GM19452 (cell line): Measurements from ENCODE around the gene ERLEC1.
"Not testable (repeated sequence)": the region's sequence is repeated elsewhere in the genome, so short reads cannot be mapped to it uniquely, and the experiment has no call there.

Source experiments
- ATAC-seq: cut with Tn5 transposase; IDR thresholded peaks from one replicate; pipeline ENCODE4 v1.9.1; 2021; ENCODE audit not compliant: unreplicated experiment

The ERLEC1 gene, protein sequence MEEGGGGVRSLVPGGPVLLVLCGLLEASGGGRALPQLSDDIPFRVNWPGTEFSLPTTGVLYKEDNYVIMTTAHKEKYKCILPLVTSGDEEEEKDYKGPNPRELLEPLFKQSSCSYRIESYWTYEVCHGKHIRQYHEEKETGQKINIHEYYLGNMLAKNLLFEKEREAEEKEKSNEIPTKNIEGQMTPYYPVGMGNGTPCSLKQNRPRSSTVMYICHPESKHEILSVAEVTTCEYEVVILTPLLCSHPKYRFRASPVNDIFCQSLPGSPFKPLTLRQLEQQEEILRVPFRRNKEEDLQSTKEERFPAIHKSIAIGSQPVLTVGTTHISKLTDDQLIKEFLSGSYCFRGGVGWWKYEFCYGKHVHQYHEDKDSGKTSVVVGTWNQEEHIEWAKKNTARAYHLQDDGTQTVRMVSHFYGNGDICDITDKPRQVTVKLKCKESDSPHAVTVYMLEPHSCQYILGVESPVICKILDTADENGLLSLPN

GRCh38 chr2:53786705-53787613, at the start of gene ERLEC1, which contains the start of gene ASB3:
Gene ERLEC1 (plus strand): TSS chr2:53787044. CDS start chr2:53787211, 167 bp downstream.
Gene ASB3 (minus strand): TSS chr2:53786953. CDS start chr2:53765572, 21,381 bp downstream.
- peak; percentile 95 for ATAC-seq

- no peak for ATAC-seq
Observed at GRCh38 chr2:53737091-53737490, 49.8 kb upstream of the ERLEC1 start.

- no peak for ATAC-seq
Observed at GRCh38 chr2:53739032-53739431, 47.8 kb upstream of the ERLEC1 start.

GRCh38 chr2:53740170-53740569, 46.7 kb upstream of the ERLEC1 start:
- ATAC-seq: no peak

DNA sequence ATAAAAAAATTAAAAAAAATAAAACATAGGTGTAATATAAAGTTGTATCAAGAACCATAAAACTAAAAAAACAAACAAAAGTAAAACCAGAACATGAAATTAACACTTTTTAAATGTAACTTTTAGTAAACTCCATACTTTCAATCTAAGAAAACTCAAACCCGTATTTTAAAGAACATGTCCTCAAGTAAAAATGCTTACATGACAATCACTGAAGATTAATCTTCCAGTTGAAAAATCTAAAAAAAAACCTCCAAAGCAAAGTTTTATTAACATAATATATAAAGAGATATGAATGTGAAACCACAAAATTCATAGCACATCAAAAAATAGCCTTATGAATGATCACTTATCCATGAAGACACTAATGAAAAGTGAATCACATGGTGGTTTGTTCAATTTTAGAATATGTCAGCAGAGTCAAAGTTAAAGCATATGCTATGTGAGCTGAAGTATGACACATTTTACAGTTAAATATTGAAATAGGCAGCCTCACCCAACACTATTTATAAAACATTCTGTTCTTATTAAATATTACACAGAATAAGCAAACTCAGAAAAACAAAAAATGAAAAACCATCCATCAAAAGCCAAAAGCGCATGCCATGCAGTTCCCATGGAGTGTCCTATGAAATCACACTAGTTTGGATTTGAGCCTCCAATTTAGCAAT, 42.3 kb upstream of the ERLEC1 start:
- ATAC-seq: no peak

GRCh38 chr2:53750041-53750768, 36.6 kb upstream of the ERLEC1 start:
- ATAC-seq: no peak

DNA sequence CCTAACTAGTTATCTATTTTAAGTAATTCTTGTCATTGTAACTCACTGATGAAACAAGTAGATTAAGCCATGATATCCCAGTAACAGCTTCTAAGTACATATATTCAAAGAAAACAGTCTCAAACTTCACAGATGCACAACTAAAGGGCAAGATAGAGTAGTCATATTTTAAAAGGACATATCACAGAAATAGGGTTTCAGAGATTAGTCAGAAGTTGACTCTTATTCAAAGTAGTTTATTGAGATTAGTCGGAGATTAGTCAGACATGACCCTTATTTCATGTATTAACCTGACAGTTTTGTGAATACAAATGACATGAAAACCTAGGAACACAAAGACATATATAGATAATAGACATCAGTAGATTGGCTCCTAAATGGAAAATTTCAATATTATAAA, 35.1 kb upstream of the ERLEC1 start:
- peak; percentile 87 for ATAC-seq

DNA sequence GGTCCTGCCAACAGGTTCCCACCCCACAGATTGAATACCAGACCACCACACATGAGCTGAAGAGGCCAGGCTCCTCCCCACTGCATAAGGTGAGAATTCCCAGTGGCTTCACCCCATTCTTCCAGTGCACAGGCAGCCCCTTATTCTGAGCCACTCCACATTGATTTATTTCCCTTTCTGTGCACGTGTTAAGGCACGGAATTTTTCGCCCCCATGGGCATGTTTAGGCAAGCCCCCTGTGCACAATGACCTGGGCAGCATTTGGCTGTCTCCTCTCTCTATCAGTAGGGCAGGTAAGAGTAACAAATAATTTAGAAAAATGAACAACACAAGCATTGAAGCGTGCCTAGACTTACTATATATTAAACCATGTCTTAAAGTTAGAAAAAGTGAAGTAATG, 34.5 kb upstream of the ERLEC1 start:
- ATAC-seq: no peak

GRCh38 chr2:53753041-53753440, 33.8 kb upstream of the ERLEC1 start:
- ATAC-seq: no peak

DNA sequence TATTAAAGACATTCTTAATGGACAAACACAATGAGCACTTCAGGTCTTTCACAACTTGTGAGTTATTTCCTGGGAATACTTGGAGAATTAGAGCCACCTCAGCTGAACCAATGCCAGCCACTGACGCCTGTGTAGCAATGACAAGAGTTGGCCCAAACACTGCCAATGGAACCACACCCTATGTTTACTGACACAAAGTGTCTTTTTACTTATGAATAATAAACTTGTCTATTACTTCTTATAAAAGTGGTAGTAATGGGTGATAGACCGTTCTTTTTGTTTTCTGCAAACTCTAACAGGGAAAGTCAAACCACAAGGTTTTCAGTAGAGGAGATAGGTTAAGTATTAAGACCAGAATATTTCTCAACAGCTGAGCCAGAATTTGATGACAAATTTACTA, 31.7 kb upstream of the ERLEC1 start:
- peak; percentile 50 for ATAC-seq

- ATAC-seq: no peak
Observed at GRCh38 chr2:53756644-53757043, 30.2 kb upstream of the ERLEC1 start.

DNA sequence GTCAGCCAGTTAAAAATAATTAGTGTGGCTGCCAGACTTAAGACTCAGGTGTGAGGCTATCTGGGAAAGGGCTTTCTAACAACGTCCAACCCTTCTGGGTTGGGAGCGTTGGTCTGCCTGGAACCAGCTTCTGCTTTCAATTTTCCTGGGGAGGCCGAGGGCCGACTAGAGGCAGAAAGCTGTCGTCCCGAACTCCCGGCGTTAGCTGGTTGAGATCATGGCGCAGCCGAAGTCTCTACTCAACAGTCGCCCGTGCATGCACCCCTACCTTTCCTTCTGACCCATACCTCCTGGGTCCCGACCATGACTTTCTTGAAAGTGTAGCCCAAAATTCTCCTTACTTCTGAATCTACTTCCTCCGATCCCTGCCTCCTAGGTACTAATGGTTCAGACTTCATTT, 29.6 kb upstream of the ERLEC1 start:
- not testable (repeated sequence) for ATAC-seq

GRCh38 chr2:53765767-53766166, 21.1 kb upstream of the ERLEC1 start:
- no peak for ATAC-seq

- peak; percentile 95 for ATAC-seq
Observed at GRCh38 chr2:53767405-53768241, 19.2 kb upstream of the ERLEC1 start, which contains the start of gene CHAC2. Gene CHAC2 (plus strand): TSS chr2:53767804. CDS start chr2:53767887, 83 bp downstream.

DNA sequence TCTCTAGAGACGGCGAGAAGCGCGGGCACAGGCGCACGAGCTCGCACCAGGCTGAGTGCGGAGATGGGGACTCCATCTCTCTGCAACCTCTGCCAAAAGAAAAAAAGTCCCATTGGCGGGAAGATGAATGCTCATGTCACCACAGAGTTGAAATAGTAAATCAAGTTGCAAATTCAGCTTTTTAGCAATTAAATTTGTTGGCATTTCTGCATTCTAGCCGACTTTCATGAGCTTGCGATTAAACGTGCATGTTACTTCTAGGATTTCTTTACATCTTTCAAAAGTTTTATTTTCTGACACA, 18.7 kb upstream of the ERLEC1 start:
- peak; percentile 38 for ATAC-seq

GRCh38 chr2:53769318-53769945, 17.4 kb upstream of the ERLEC1 start:
- no peak for ATAC-seq

DNA sequence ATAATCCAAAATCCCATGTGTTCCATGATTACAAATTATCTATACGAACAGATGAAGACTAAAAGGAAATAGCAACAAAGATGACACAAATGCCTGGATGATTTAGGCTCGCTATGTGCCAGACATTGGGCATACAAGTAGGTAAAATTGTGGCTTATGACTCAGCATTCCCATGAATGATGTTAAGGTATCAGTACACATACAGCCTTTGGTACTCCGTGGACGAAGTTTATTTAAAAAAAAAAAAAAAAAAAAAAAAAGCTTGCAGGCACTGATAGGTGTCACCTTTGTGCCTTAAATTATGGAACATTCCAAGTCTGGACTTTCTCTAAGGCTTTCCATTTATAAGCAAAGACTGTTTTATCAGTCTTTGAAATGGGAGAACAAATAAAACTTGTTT, 16.6 kb upstream of the ERLEC1 start:
- ATAC-seq: no peak

DNA sequence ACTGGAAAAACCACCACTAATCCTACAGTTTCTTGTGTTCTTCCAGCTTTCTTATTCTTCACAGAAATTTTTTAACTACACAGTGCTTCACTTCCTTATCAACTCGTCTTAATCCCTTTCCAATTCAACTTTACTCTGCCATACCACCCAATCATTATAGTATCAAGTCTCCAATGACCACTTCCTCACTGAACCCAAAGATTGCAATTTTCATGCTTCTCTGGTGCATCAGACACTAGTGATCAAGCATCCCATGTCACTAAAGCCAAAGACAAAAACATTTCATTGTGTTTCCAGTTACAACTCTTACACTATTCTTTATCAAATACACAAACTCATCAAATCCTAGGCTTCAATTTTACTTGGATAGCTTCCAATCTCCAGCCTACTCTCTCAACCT, 9.7 kb upstream of the ERLEC1 start:
- no peak for ATAC-seq

- no peak for ATAC-seq
Observed at GRCh38 chr2:53778536-53779162, 8.2 kb upstream of the ERLEC1 start.
